ENCODE results near the gene ANKRD13A.
A peak's percentile ranks its signal among the peaks of the same experiment; 100 is the strongest.

ANKRD13A gene

GRCh38 chr12:109998904-109999648 is at the start of gene ANKRD13A:
Gene ANKRD13A (plus strand): TSS chr12:109999430. CDS start chr12:109999689, 259 bp downstream.
- peak; percentile 92 for DNase-seq (ENCODE audit: low read depth)

GRCh38 chr12:109950625-109951024 is 48.6 kb upstream of the ANKRD13A start:
- no peak for DNase-seq (ENCODE audit: low read depth)

- peak; percentile 97 for DNase-seq (ENCODE audit: low read depth)
Observed at GRCh38 chr12:109951136-109951535, 48.1 kb upstream of the ANKRD13A start.

- DNase-seq (ENCODE audit: low read depth), result peak; percentile 79
Observed at GRCh38 chr12:109951751-109952150, 47.5 kb upstream of the ANKRD13A start.

- no peak for DNase-seq (ENCODE audit: low read depth)
Observed at GRCh38 chr12:109952160-109952858, 46.9 kb upstream of the ANKRD13A start.

GRCh38 chr12:109952873-109953272 is 46.4 kb upstream of the ANKRD13A start:
- no peak for DNase-seq (ENCODE audit: low read depth)

- no peak for DNase-seq (ENCODE audit: low read depth)
Observed at GRCh38 chr12:109953656-109954055, 45.6 kb upstream of the ANKRD13A start.

- DNase-seq (ENCODE audit: low read depth), result no peak
Observed at GRCh38 chr12:109958374-109958773, 40.9 kb upstream of the ANKRD13A start.

GRCh38 chr12:109959411-109960093 is 39.7 kb upstream of the ANKRD13A start:
- no peak for DNase-seq (ENCODE audit: low read depth)

- DNase-seq (ENCODE audit: low read depth), result no peak
Observed at GRCh38 chr12:109961201-109961600, 38.0 kb upstream of the ANKRD13A start.

GRCh38 chr12:109961612-109962011 is 37.6 kb upstream of the ANKRD13A start:
- peak; percentile 42 for DNase-seq (ENCODE audit: low read depth)

- peak; percentile 44 for DNase-seq (ENCODE audit: low read depth)
Observed at GRCh38 chr12:109962398-109962797, 36.8 kb upstream of the ANKRD13A start.

- no peak for DNase-seq (ENCODE audit: low read depth)
Observed at GRCh38 chr12:109963330-109963729, 35.9 kb upstream of the ANKRD13A start.

GRCh38 chr12:109963743-109964429 is 35.3 kb upstream of the ANKRD13A start:
- peak; percentile 82 for DNase-seq (ENCODE audit: low read depth)

- DNase-seq (ENCODE audit: low read depth), result no peak
Observed at GRCh38 chr12:109966546-109966945, 32.7 kb upstream of the ANKRD13A start.

- no peak for DNase-seq (ENCODE audit: low read depth)
Observed at GRCh38 chr12:109967383-109968031, 31.7 kb upstream of the ANKRD13A start.

- DNase-seq (ENCODE audit: low read depth), result no peak
Observed at GRCh38 chr12:109968032-109968420, 31.2 kb upstream of the ANKRD13A start.

- no peak for DNase-seq (ENCODE audit: low read depth)
Observed at GRCh38 chr12:109968801-109969200, 30.4 kb upstream of the ANKRD13A start.

GRCh38 chr12:109972821-109973220 is 26.4 kb upstream of the ANKRD13A start:
- DNase-seq (ENCODE audit: low read depth), result no peak

GRCh38 chr12:109981311-109981710 is 17.9 kb upstream of the ANKRD13A start:
- DNase-seq (ENCODE audit: low read depth), result no peak

- peak; percentile 88 for DNase-seq (ENCODE audit: low read depth)
Observed at GRCh38 chr12:109982210-109982609, 17.0 kb upstream of the ANKRD13A start.

Data from EH (cell line).